Measurements from ENCODE around the gene BCL2L14. TPM values are rescaled to one million over a fixed set of nuclear protein-coding genes. Genes with fewer than 3 reads are reported as not detected.
"Not testable (repeated sequence)": the region's sequence is repeated elsewhere in the genome, so short reads cannot be mapped to it uniquely, and the experiment has no call there.

Gene BCL2L14
- total RNA-seq, 1 experiment from 2014 or later: not detected

DNA sequence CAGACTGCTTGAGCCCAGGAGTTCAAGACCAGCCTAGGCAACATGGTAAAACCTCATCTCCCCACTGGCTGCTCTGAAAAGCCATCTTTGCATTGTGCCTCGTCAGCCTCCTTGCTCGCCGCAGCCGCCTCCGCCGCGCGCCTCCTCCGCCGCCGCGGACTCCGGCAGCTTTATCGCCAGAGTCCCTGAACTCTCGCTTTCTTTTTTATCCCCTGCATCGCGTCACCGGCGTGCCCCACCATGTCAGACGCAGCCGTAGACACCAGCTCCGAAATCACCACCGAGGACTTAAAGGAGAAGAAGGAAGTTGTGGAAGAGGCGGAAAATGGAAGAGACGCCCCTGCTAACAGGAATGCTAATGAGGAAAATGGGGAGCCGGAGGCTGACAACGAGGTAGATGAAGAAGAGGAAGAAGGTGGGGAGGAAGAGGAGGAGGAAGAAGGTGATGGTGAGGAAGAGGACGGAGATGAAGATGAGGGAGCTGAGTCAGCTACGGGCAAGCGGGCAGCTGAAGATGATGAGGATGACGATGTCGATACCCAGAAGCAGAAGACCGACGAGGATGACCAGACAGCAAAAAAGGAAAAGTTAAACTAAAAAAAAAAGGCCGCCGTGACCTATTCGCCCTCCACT lies 40.3 kb downstream of the BCL2L14 start:
- not testable (repeated sequence) for H3K27ac ChIP-seq

GRCh38 chr12:12115514-12115913 lies 44.8 kb downstream of the BCL2L14 start:
- H3K9me3 ChIP-seq (replicated peaks): no peaks in the 10 kb centered on the region
- H3K27ac ChIP-seq: no peak overlapping the region
- no peaks in the 10 kb centered on the region for H3K27me3 ChIP-seq
- no peak for DNase-seq
- no peaks in the 10 kb centered on the region for H3K4me1 ChIP-seq
- no peak overlapping the region for H3K4me3 ChIP-seq
- 0 out of 2 replicates have a peak, but pooled peaks cover 4% of the 10 kb centered on the region for H3K36me3 ChIP-seq

More for the DNA sequence above, 40.3 kb downstream of the BCL2L14 start:
- H3K9me3 ChIP-seq (replicated peaks); H3K4me3 ChIP-seq; H3K4me1 ChIP-seq; H3K36me3 ChIP-seq; DNase-seq; H3K27me3 ChIP-seq: not testable (repeated sequence)

- Histone ChIP-seq H3K4me1 (no peaks in the 10 kb centered on the region), H3K9me3 (replicated peaks) (no peaks in the 10 kb centered on the region), H3K27ac (no peak overlapping the region), H3K27me3 (no peaks in the 10 kb centered on the region), H3K4me3 (no peak overlapping the region), H3K36me3 (0 out of 2 replicates have a peak, but pooled peaks cover 5% of the 10 kb centered on the region)
- DNase-seq: no peak
Measured at GRCh38 chr12:12116677-12117076, 45.9 kb downstream of the BCL2L14 start.

DNA sequence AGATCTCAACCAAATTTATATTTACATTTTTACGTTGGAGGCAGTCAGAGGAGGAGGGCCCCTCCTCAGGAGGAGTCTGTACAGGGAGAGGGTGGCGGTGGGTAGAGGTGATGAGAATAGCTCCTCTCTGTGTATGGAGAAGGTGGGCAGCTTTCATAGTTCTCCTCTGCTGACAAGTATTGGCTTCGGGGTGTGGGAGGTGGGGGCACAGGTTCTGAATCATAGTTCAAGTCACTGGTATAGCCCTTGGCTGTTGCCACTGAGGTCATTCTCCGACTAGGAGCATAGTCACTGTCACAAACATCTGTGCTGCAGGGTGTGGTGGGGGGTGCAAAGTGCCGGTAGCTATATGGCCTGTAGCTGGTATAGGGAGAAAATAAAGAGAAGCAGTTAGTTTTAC lies 50.3 kb downstream of the BCL2L14 start:
- Histone ChIP-seq H3K36me3 (peaks cover 32% of the 10 kb centered on the region), H3K4me3 (no peak overlapping the region), H3K4me1 (no peaks in the 10 kb centered on the region), H3K27me3 (no peaks in the 10 kb centered on the region), H3K9me3 (replicated peaks) (no peaks in the 10 kb centered on the region), H3K27ac (no peak overlapping the region)
- no peak for DNase-seq

GRCh38 chr12:12123036-12123604 lies 52.4 kb downstream of the BCL2L14 start:
- Histone ChIP-seq H3K4me3 (no peak overlapping the region), H3K36me3 (peaks cover 42% of the 10 kb centered on the region)

GRCh38 chr12:12126551-12126950 lies 55.8 kb downstream of the BCL2L14 start:
- no peak overlapping the region for H3K4me3 ChIP-seq

More at GRCh38 chr12:12123036-12123604, 52.4 kb downstream of the BCL2L14 start:
- H3K27me3 ChIP-seq: no peaks in the 10 kb centered on the region
- H3K4me1 ChIP-seq: no peaks in the 10 kb centered on the region
- no peaks in the 10 kb centered on the region for H3K9me3 ChIP-seq (replicated peaks)
- DNase-seq: no peak
- no peak overlapping the region for H3K27ac ChIP-seq

GRCh38 chr12:12127304-12127703 lies 56.6 kb downstream of the BCL2L14 start:
- no peak for DNase-seq
- H3K4me1 ChIP-seq: no peaks in the 10 kb centered on the region
- H3K27ac ChIP-seq: no peak overlapping the region
- no peaks in the 10 kb centered on the region for H3K9me3 ChIP-seq (replicated peaks)
- no peak overlapping the region for H3K4me3 ChIP-seq
- H3K27me3 ChIP-seq: no peaks in the 10 kb centered on the region
- peaks cover 56% of the 10 kb centered on the region for H3K36me3 ChIP-seq

More at GRCh38 chr12:12126551-12126950, 55.8 kb downstream of the BCL2L14 start:
- Histone ChIP-seq H3K9me3 (replicated peaks) (no peaks in the 10 kb centered on the region), H3K27ac (no peak overlapping the region), H3K27me3 (no peaks in the 10 kb centered on the region), H3K36me3 (peaks cover 55% of the 10 kb centered on the region), H3K4me1 (no peaks in the 10 kb centered on the region)
- DNase-seq: no peak

GRCh38 chr12:12128670-12129069 lies 57.9 kb downstream of the BCL2L14 start:
- peaks cover 48% of the 10 kb centered on the region for H3K36me3 ChIP-seq

GRCh38 chr12:12133259-12133658 lies 62.5 kb downstream of the BCL2L14 start:
- H3K36me3 ChIP-seq: peaks cover 19% of the 10 kb centered on the region
- H3K4me3 ChIP-seq: no peak overlapping the region
- DNase-seq: no peak

More at GRCh38 chr12:12128670-12129069, 57.9 kb downstream of the BCL2L14 start:
- Histone ChIP-seq H3K4me3 (no peak overlapping the region), H3K27me3 (no peaks in the 10 kb centered on the region), H3K9me3 (replicated peaks) (no peaks in the 10 kb centered on the region), H3K4me1 (no peaks in the 10 kb centered on the region), H3K27ac (no peak overlapping the region)
- no peak for DNase-seq

GRCh38 chr12:12133785-12134184 lies 63.0 kb downstream of the BCL2L14 start:
- Histone ChIP-seq H3K4me1 (no peaks in the 10 kb centered on the region), H3K27me3 (no peaks in the 10 kb centered on the region), H3K36me3 (peaks cover 19% of the 10 kb centered on the region), H3K9me3 (replicated peaks) (no peaks in the 10 kb centered on the region), H3K27ac (no peak overlapping the region), H3K4me3 (no peak overlapping the region)
- no peak for DNase-seq

More at GRCh38 chr12:12133259-12133658, 62.5 kb downstream of the BCL2L14 start:
- H3K27ac ChIP-seq: no peak overlapping the region
- no peaks in the 10 kb centered on the region for H3K27me3 ChIP-seq
- no peaks in the 10 kb centered on the region for H3K9me3 ChIP-seq (replicated peaks)
- H3K4me1 ChIP-seq: no peaks in the 10 kb centered on the region

GRCh38 chr12:12138203-12139154 lies 67.7 kb downstream of the BCL2L14 start:
- H3K27ac ChIP-seq: no peak overlapping the region
- no peak overlapping the region for H3K4me3 ChIP-seq
- no peaks in the 10 kb centered on the region for H3K4me1 ChIP-seq
- DNase-seq: no peak
- no peaks in the 10 kb centered on the region for H3K9me3 ChIP-seq (replicated peaks)
- H3K27me3 ChIP-seq: no peaks in the 10 kb centered on the region
- H3K36me3 ChIP-seq: no peaks in the 10 kb centered on the region

- H3K36me3 ChIP-seq: peaks cover 5% of the 10 kb centered on the region; the same call in 1 of the 2 replicates
- H3K9me3 ChIP-seq (replicated peaks): no peaks in the 10 kb centered on the region
- no peaks in the 10 kb centered on the region for H3K4me1 ChIP-seq
- H3K27me3 ChIP-seq: no peaks in the 10 kb centered on the region
- no peak overlapping the region for H3K27ac ChIP-seq
- no peak overlapping the region for H3K4me3 ChIP-seq
- DNase-seq: no peak
Measured at GRCh38 chr12:12141000-12141399, 70.3 kb downstream of the BCL2L14 start.

DNA sequence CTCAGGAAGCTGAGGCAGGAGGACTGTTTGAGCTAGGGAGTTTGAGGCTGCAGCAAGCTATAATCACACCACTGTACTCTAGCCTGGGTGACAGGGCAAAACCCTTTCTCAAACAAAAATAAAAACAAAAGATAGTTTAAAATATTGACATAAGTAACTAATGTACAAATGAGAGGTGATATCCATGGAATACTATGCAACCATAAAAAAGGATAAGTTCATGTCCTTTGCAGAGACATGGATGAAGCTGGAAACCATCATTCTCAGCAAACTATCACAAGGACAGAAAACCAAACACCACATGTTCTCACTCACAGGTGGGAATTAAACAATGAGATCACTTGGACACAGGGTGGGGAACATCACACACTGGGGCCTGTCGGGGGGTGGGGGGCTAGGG lies 73.8 kb downstream of the BCL2L14 start:
- not testable (repeated sequence) for H3K4me3 ChIP-seq; H3K27me3 ChIP-seq; H3K9me3 ChIP-seq (replicated peaks); DNase-seq; H3K27ac ChIP-seq; H3K4me1 ChIP-seq
- H3K36me3 ChIP-seq: peaks cover 14% of the 10 kb centered on the region

DNA sequence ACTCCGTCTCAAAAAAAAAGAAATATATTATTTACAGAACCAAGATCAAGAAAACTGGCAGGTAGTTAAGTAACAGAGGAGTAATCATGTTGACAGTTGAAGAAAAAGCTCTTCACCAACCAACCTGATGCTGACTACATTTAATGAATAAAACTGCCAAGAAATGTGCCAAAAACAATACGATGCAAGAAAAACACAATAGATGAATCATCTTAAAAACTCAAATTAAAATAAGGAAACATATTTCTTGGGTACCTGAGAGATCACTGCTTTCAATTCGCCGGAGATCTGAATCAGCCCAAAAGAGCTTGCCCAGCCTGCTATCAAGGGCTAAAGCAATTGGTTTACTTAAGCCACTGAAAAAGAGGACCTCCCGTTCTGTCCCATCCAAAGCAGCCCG lies 76.4 kb downstream of the BCL2L14 start:
- H3K9me3 ChIP-seq (replicated peaks): no peaks in the 10 kb centered on the region
- H3K36me3 ChIP-seq: peaks cover 20% of the 10 kb centered on the region
- no peak overlapping the region for H3K4me3 ChIP-seq
- H3K27ac ChIP-seq: no peak overlapping the region
- no peak for DNase-seq
- H3K27me3 ChIP-seq: no peaks in the 10 kb centered on the region
- no peaks in the 10 kb centered on the region for H3K4me1 ChIP-seq
